GM12878 (cell line): ENCODE data around the gene HNRNPA2B1. TPM values are rescaled to one million over a fixed set of nuclear protein-coding genes. Genes with fewer than 3 reads are reported as not detected.

Source experiments
- CBX5 ChIP-seq: sonication (generic); IDR thresholded peaks from 2 replicates; pipeline ENCODE4 v1.6.1; 2016; ENCODE audit warnings: low read depth, moderate library complexity, mild to moderate bottlenecking, inconsistent platforms
- CEBPB ChIP-seq, 2 experiments: fragments of 150-350 bp in 1 of 2; IDR thresholded peaks; 2 replicates each; pipeline ENCODE4 v1.6.1; 2012 to 2014; ENCODE audit warnings: low read depth in 2 of 2, low read length in 2 of 2, borderline replicate concordance in 1 of 2, inconsistent platforms in 1 of 2
- CHD4 ChIP-seq: fragments of 200-600 bp; sonication (generic); IDR thresholded peaks from 2 replicates; pipeline ENCODE4 v1.6.1; 2016; ENCODE audit warnings: mild to moderate bottlenecking
- EGR1 ChIP-seq, 2 experiments: IDR thresholded peaks; 1 replicate in 1 of 2; 2 replicates in 1 of 2; pipeline ENCODE4 v1.6.1; 2011 to 2012; ENCODE audit warnings: low read depth in 2 of 2, low read length in 2 of 2, borderline replicate concordance in 1 of 2, mild to moderate bottlenecking in 1 of 2, moderate library complexity in 1 of 2
- HCFC1 ChIP-seq: fragments of 150-350 bp; IDR thresholded peaks from 2 replicates; pipeline ENCODE4 v1.6.1; 2014; ENCODE audit warnings: low read length
- HSF1 ChIP-seq: fragments of 150-350 bp; IDR thresholded peaks from 2 replicates; pipeline ENCODE4 v1.6.1; 2014; ENCODE audit warnings: mild to moderate bottlenecking, low read depth, low read length
- IKZF2 ChIP-seq, 2 experiments: fragments of 450-650 bp; IDR thresholded peaks; 2 replicates each; pipeline ENCODE4 v1.6.1; 2017; ENCODE audit warnings: mild to moderate bottlenecking in 2 of 2, moderate library complexity in 2 of 2
- MTA2 ChIP-seq: fragments of 450-650 bp; IDR thresholded peaks from 2 replicates; pipeline ENCODE4 v1.6.1; 2016; ENCODE audit warnings: low read depth, mild to moderate bottlenecking, moderate library complexity
- NBN ChIP-seq: fragments of 450-650 bp; IDR thresholded peaks from 2 replicates; pipeline ENCODE4 v1.6.1; 2016
- NR2C1 ChIP-seq: fragments of 450-650 bp; IDR thresholded peaks from 2 replicates; pipeline ENCODE4 v1.6.1; 2017; ENCODE audit warnings: antibody characterized with exemption, mild to moderate bottlenecking, moderate library complexity
- NRF1 ChIP-seq: conservative IDR thresholded peaks from 2 replicates; pipeline ENCODE4 v1.6.1; 2011; ENCODE audit warnings: mild to moderate bottlenecking, low read depth, low read length, improper control_type of control experiment
- PKNOX1 ChIP-seq: fragments of 450-650 bp; IDR thresholded peaks from 2 replicates; pipeline ENCODE4 v1.6.1; 2016; ENCODE audit warnings: mild to moderate bottlenecking
- POLR2AphosphoS2 ChIP-seq: IDR thresholded peaks from 2 replicates; pipeline ENCODE4 v1.6.1; 2011; ENCODE audit warnings: low read depth, mild to moderate bottlenecking, low read length, improper control_type of control experiment, moderate library complexity
- POU2F2 ChIP-seq: IDR thresholded peaks from 3 replicates; pipeline ENCODE4 v1.6.1; 2011; ENCODE audit warnings: low read depth, mild to moderate bottlenecking, low read length, borderline replicate concordance
- PRDM15 ChIP-seq: fragments of 450-650 bp; formaldehyde crosslinking; IDR thresholded peaks from 2 replicates; pipeline ENCODE4 v1.4.0; 2020; ENCODE audit warnings: mild to moderate bottlenecking, moderate library complexity
- RFX5 ChIP-seq: IDR thresholded peaks from 2 replicates; pipeline ENCODE4 v1.6.1; 2011; ENCODE audit warnings: low read depth, low read length, improper control_type of control experiment
- SKIL ChIP-seq: fragments of 450-650 bp; IDR thresholded peaks from 2 replicates; pipeline ENCODE4 v1.6.1; 2017; ENCODE audit warnings: mild to moderate bottlenecking, low read depth, inconsistent platforms; ENCODE audit not compliant: poor library complexity, severe bottlenecking
- SRF ChIP-seq, 2 experiments: IDR thresholded peaks; 2 replicates each; pipeline ENCODE4 v1.6.1; 2011; ENCODE audit warnings: low read depth in 2 of 2, low read length in 2 of 2, mild to moderate bottlenecking in 1 of 2, moderate library complexity in 1 of 2
- SUPT20H ChIP-seq: IDR thresholded peaks from 2 replicates; pipeline ENCODE4 v1.6.1; 2011; ENCODE audit warnings: low read depth, mild to moderate bottlenecking, low read length, moderate library complexity, borderline replicate concordance; ENCODE audit not compliant: control insufficient read depth
- SUZ12 ChIP-seq: fragments of 200-600 bp; sonication (generic); IDR thresholded peaks from one replicate; pipeline ENCODE4 v1.6.1; 2018; ENCODE audit warnings: antibody characterized with exemption, mild to moderate bottlenecking; ENCODE audit not compliant: unreplicated experiment
- ZSCAN29 ChIP-seq: fragments of 450-650 bp; IDR thresholded peaks from 2 replicates; pipeline ENCODE4 v1.6.1; 2017; ENCODE audit warnings: mild to moderate bottlenecking, moderate library complexity
- polyA plus RNA-seq, 11 experiments: library from polyadenylated mRNA; depleted of rRNA in 4 of 11; unstranded in 6 of 11; stranded (reverse) in 5 of 11; fragments of >200 nt; fragmentation: Nextera tagmentation in 4 of 11; fragmentation: Illumina TruSeq in 1 of 11; extraction: Ambion mirVana in 4 of 11; extraction: Trizol in 1 of 11; gene quantifications; 1 replicate in 1 of 11; 2 replicates in 10 of 11; pipeline versions ENCODE4 v1.2.1 to v1.2.3, GENCODE V29; 2011 to 2016; ENCODE audit warnings: inconsistent platforms in 2 of 11, missing spikeins in 2 of 11, low read depth in 1 of 11
- total RNA-seq, 4 experiments: library from RNA; depleted of rRNA in 3 of 4; stranded (reverse); fragments of >200 nt in 3 of 4; fragmentation: Illumina TruSeq in 1 of 4; extraction: Trizol in 1 of 4; gene quantifications; 2 replicates each; pipeline versions ENCODE4 v1.2.1 to v1.2.3, GENCODE V29; 2013 to 2021

Gene HNRNPA2B1
- total and polyA plus RNA-seq, 10 of the 15 experiments (the other 5 are each of a cell fraction or from before 2014, with no cell fraction given) = 295 to 1,396 (median 932) TPM

- TF ChIP-seq NBN (no peak; the same call in none of the 2 replicates), NR2C1 (no peak), ZSCAN29 (0 out of 2 replicates have a peak, but pooled peaks have one; percentile 18), POLR2AphosphoS2 (peak; percentile 60; the same call in 1 of the 2 replicates), POU2F2 (peak; percentile 78; the same call in 2 of the 3 replicates), CBX5 (0 out of 2 replicates have a peak, but pooled peaks have one; percentile 21), HCFC1 (no peak; the same call in 1 of the 2 replicates), CHD4 (no peak), RFX5 (no peak), IKZF2 (IDR thresholded peaks at IDR 0.05) (peak; percentile 64 to 69; a peak in 3 of 4 replicates), NRF1 (no peak), PRDM15 (CRISPR knock-in tag) (no peak), MTA2 (peak; percentile 53), SUZ12 (no peak), SKIL (peak; percentile 94), SRF (IDR thresholded peaks at IDR 0.05; ENCODE audit: low read depth in 2 of 2, low read length in 2 of 2) (0 out of 4 replicates have a peak, but pooled peaks of 1 of the 2 experiments have one; percentile 16), EGR1 (IDR thresholded peaks at IDR 0.05; ENCODE audit: borderline replicate concordance in 1 of 2, low read depth in 2 of 2, low read length in 2 of 2) (peak in 1 of 2 experiments; percentile 98; a peak in 2 of 3 replicates), SUPT20H (no peak), HSF1 (no peak), CEBPB (IDR thresholded peaks at IDR 0.05; ENCODE audit: borderline replicate concordance in 1 of 2, low read depth in 2 of 2, low read length in 2 of 2) (no peak), PKNOX1 (no peak)
Observed at GRCh38 chr7:26201247-26202018, 887 bp upstream of the HNRNPA2B1 start, which contains the start of gene CBX3 (continued).
